CD14-positive monocyte (primary cell): ENCODE measurements around the gene CRY1. TPM values are rescaled to one million over a fixed set of nuclear protein-coding genes. Genes with fewer than 3 reads are reported as not detected.

ENCODE experiments used
- DNase-seq, 3 donors: peaks; one replicate each; pipeline ENCODE4 v3.0.0-alpha.2; 2011 to 2022
- H2AFZ ChIP-seq: 2 replicates; pipeline ENCODE4 v1.6.0; 2012; ENCODE audit warnings: mild to moderate bottlenecking, low read depth, low read length, inconsistent platforms; ENCODE audit not compliant: insufficient read depth, poor library complexity, severe bottlenecking
- H3K27ac ChIP-seq, 2 donors: 1 replicate in 1 of 2; 2 replicates in 1 of 2; pipeline ENCODE4 v1.5.1; 2012 to 2013; ENCODE audit warnings: low read length in 2 of 2, control low read depth in 1 of 2, inconsistent platforms in 1 of 2, low read depth in 1 of 2, mild to moderate bottlenecking in 1 of 2
- H3K27me3 ChIP-seq, 2 donors: one replicate each; pipeline versions ENCODE4 v1.6.0 to v1.6.1; 2011 to 2013; ENCODE audit warnings: low read length in 2 of 2; ENCODE audit not compliant: control insufficient read depth in 2 of 2, insufficient read depth in 2 of 2
- H3K36me3 ChIP-seq, 2 donors: replicated peaks in 1 of 2; 1 replicate in 1 of 2; 2 replicates in 1 of 2; pipeline versions ENCODE4 v1.5.1 to v1.6.1; 2012 to 2013; ENCODE audit warnings: low read length in 2 of 2, control low read depth in 1 of 2, inconsistent platforms in 1 of 2, mild to moderate bottlenecking in 1 of 2; ENCODE audit not compliant: insufficient read depth in 2 of 2, control insufficient read depth in 1 of 2
- H3K4me1 ChIP-seq, 2 donors: 1 replicate in 1 of 2; 2 replicates in 1 of 2; pipeline versions ENCODE4 v1.5.1 to v1.6.1; 2012 to 2013; ENCODE audit warnings: low read length in 2 of 2, control low read depth in 1 of 2, inconsistent platforms in 1 of 2, mild to moderate bottlenecking in 1 of 2, moderate library complexity in 1 of 2; ENCODE audit not compliant: insufficient read depth in 2 of 2, control insufficient read depth in 1 of 2
- H3K4me2 ChIP-seq: replicated peaks from 2 replicates; pipeline ENCODE3; 2012; ENCODE audit warnings: low read length, moderate library complexity, mild to moderate bottlenecking; ENCODE audit not compliant: poor library complexity, severe bottlenecking; ENCODE audit errors: extremely low read depth
- H3K4me3 ChIP-seq, 3 experiments: fragments of 200-600 bp in 1 of 3; sonication (generic) in 1 of 3; replicated peaks in 1 of 3; 1 replicate in 2 of 3; 2 replicates in 1 of 3; pipeline ENCODE4 v1.5.1; 2011 to 2013; ENCODE audit warnings: low read length in 3 of 3, mild to moderate bottlenecking in 3 of 3, control low read depth in 2 of 3, low read depth in 2 of 3, inconsistent platforms in 1 of 3, moderate library complexity in 1 of 3
- H3K79me2 ChIP-seq: 2 replicates; pipeline ENCODE4 v1.6.0; 2012; ENCODE audit warnings: mild to moderate bottlenecking, control low read depth, inconsistent platforms, low read length, moderate library complexity; ENCODE audit not compliant: insufficient read depth
- H3K9ac ChIP-seq: 2 replicates; pipeline ENCODE4 v1.6.0; 2017; ENCODE audit warnings: low read length, mild to moderate bottlenecking; ENCODE audit not compliant: insufficient read depth, poor library complexity, severe bottlenecking
- H3K9me3 ChIP-seq, 2 donors: replicated peaks in 1 of 2; 1 replicate in 1 of 2; 2 replicates in 1 of 2; pipeline versions ENCODE4 v1.5.1 to v1.6.1; 2012 to 2013; ENCODE audit warnings: low read length in 2 of 2, control low read depth in 1 of 2; ENCODE audit not compliant: control insufficient read depth in 1 of 2, insufficient read depth in 1 of 2
- H4K20me1 ChIP-seq: 2 replicates; pipeline ENCODE4 v1.6.0; 2012; ENCODE audit warnings: mild to moderate bottlenecking, low read length, control low read depth, moderate library complexity; ENCODE audit not compliant: insufficient read depth
- H3K27ac Mint-ChIP-seq, 7 donors: one replicate each; pipeline ENCODE4 v1.8.0; 2020; ENCODE audit warnings: mild to moderate bottlenecking in 7 of 7, mixed read lengths in 7 of 7, moderate library complexity in 6 of 7, inconsistent platforms in 2 of 7
- H3K27me3 Mint-ChIP-seq, 3 donors: one replicate each; pipeline ENCODE4 v1.8.0; 2021 to 2022; ENCODE audit warnings: low read depth in 3 of 3, mild to moderate bottlenecking in 3 of 3, mixed read lengths in 3 of 3, moderate library complexity in 3 of 3, inconsistent platforms in 1 of 3
- H3K36me3 Mint-ChIP-seq, 2 donors: one replicate each; pipeline ENCODE4 v1.8.0; 2020; ENCODE audit warnings: mixed read lengths in 2 of 2, inconsistent platforms in 1 of 2, mild to moderate bottlenecking in 1 of 2
- H3K4me1 Mint-ChIP-seq: one replicate; pipeline ENCODE4 v1.8.0; 2020; ENCODE audit warnings: mild to moderate bottlenecking, mixed read lengths
- H3K4me3 Mint-ChIP-seq, 2 donors: one replicate each; pipeline ENCODE4 v1.8.0; 2020; ENCODE audit warnings: mild to moderate bottlenecking in 2 of 2, mixed read lengths in 2 of 2, moderate library complexity in 1 of 2
- H3K9me3 Mint-ChIP-seq, 7 donors: one replicate each; pipeline ENCODE4 v1.8.0; 2020 to 2022; ENCODE audit warnings: mixed read lengths in 7 of 7, mild to moderate bottlenecking in 6 of 7, moderate library complexity in 6 of 7, inconsistent platforms in 2 of 7
- CTCF ChIP-seq: fragments of 200-600 bp; IDR thresholded peaks from one replicate; pipeline ENCODE4 v1.8.0; 2022; ENCODE audit warnings: antibody characterized with exemption, mild to moderate bottlenecking
- WGBS: methylation state at CpG from one replicate; pipeline ENCODE4 v1.1.5; 2013; ENCODE audit warnings: missing lambda C conversion rate; ENCODE audit not compliant: insufficient coverage; 5-methylcytosine and 5-hydroxymethylcytosine counted together
- intact Hi-C, 2 donors: fragments of 100-400 bp; cut with micrococcal nuclease; formaldehyde crosslinking; loops; one replicate each; pipeline versions ENCODE4 v1.15.0 to v1.15.1; 2023
- polyA plus RNA-seq, 3 donors: library from polyadenylated mRNA; depleted of rRNA in 1 of 3; unstranded in 2 of 3; stranded (reverse) in 1 of 3; fragments of 300-500 nt in 2 of 3; fragments of >200 nt in 1 of 3; fragmentation: Illumina TruSeq in 2 of 3; gene quantifications; 1 replicate in 2 of 3; 2 replicates in 1 of 3; pipeline ENCODE4 v1.2.3, GENCODE V29; 2012 to 2021

CRY1 gene
- polyA plus RNA-seq, 3 donors = 3.8 to 7.7 (median 5.8) TPM

GRCh38 chr12:107092669-107093416 lies 506 bp downstream of the CRY1 start:
- no peaks in the 10 kb centered on the region for H4K20me1 ChIP-seq
- H3K4me3 Mint-ChIP-seq = no peak overlapping the region
- peak overlapping the region in 1 of 7 donors; percentile 5 for H3K27ac Mint-ChIP-seq
- H3K79me2 ChIP-seq = no peaks in the 10 kb centered on the region
- no peaks in the 10 kb centered on the region for H3K36me3 ChIP-seq
- peak overlapping the region; percentile 52 to 79 (median 72) for H3K4me3 ChIP-seq
- H3K9me3 ChIP-seq = peaks cover 6% of the 10 kb centered on the region in 2 donors
- H3K27me3 ChIP-seq = peaks cover 0 to 7% of the 10 kb centered on the region in 2 donors
- peaks cover 11 to 20% (median 13%) of the 10 kb centered on the region in 7 donors for H3K9me3 Mint-ChIP-seq
- peaks cover 0 to 1% (median under 1%) of the 10 kb centered on the region in 3 donors for H3K27me3 Mint-ChIP-seq
- H3K4me2 ChIP-seq = peak overlapping the region; percentile 72
- TF ChIP-seq CTCF = no peak
- H2AFZ ChIP-seq = peak overlapping the region; percentile 94
- H3K9ac ChIP-seq = peak overlapping the region; percentile 77
- H3K4me1 Mint-ChIP-seq = peaks cover 9% of the 10 kb centered on the region
- H3K36me3 Mint-ChIP-seq = no peaks in the 10 kb centered on the region
- WGBS = under 1% methylated on average over 67 of the region's 67 CpGs
- H3K27ac ChIP-seq = peak overlapping the region; percentile 87 to 94
- intact Hi-C loops = no loop called here
- peak; percentile 43 to 75 (median 61) for DNase-seq
- peaks cover 22 to 26% of the 10 kb centered on the region in 2 donors for H3K4me1 ChIP-seq

- H3K36me3 ChIP-seq = no peaks in the 10 kb centered on the region
- no peak overlapping the region for H3K27ac ChIP-seq
- peaks cover 0 to 1% (median 0%) of the 10 kb centered on the region in 3 donors for H3K27me3 Mint-ChIP-seq
- H3K4me1 ChIP-seq = peaks cover 22 to 26% of the 10 kb centered on the region in 2 donors
- H3K9ac ChIP-seq = peak overlapping the region; percentile 77
- H3K27ac Mint-ChIP-seq = no peak overlapping the region
- no peak overlapping the region for H3K4me3 Mint-ChIP-seq
- H3K27me3 ChIP-seq = peaks cover 0 to 7% of the 10 kb centered on the region in 2 donors
- H3K4me3 ChIP-seq = peak overlapping the region; percentile 52 to 79 (median 72)
- H3K9me3 Mint-ChIP-seq = peaks cover 6 to 14% (median 11%) of the 10 kb centered on the region in 7 donors
- peak overlapping the region; percentile 72 for H3K4me2 ChIP-seq
- H3K9me3 ChIP-seq = peaks cover 6% of the 10 kb centered on the region in 2 donors
- H2AFZ ChIP-seq = peak overlapping the region; percentile 94
- no peaks in the 10 kb centered on the region for H3K36me3 Mint-ChIP-seq
- no peaks in the 10 kb centered on the region for H4K20me1 ChIP-seq
- peak; percentile 88 for TF ChIP-seq CTCF
- intact Hi-C loops = no loop called here
- no CpG with 5 or more reads among the region's 6 CpGs for WGBS
- H3K4me1 Mint-ChIP-seq = peaks cover 9% of the 10 kb centered on the region
- no peaks in the 10 kb centered on the region for H3K79me2 ChIP-seq
- peak; percentile 41 to 60 (median 56) for DNase-seq
Measured at GRCh38 chr12:107091989-107092641, 1.2 kb downstream of the CRY1 start.
